ENCODE results near the gene PFN4. TPM values are rescaled to one million over a fixed set of nuclear protein-coding genes. Genes with fewer than 3 reads are reported as not detected.

PFN4 gene
- polyA plus RNA-seq, 1 of the 3 experiments (the other 2 are of a cell fraction) = 0.61 TPM

DNA sequence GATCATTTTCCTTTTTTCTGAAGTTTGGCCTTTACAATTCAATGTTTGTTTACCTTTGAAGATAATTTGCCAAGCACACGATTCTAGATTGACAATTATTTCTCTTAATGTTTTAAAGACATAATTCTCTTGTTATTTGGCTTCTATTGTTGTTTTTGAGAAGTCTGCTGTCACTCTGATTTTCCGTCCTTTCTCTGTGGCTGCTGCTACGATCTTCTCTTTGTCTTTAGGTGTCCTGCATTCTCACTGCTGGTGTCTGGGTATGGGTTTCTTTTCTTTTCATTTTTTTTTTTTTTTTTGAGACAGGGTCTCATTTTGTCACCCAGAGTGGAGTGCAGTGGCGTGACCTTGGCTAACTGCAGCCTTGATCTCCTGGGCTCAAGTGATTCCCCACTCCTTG lies 36.6 kb upstream of the PFN4 start:
- Histone ChIP-seq H3K79me2 (ENCODE audit: insufficient read depth) (no peaks in the 10 kb centered on the region), H3K4me1 (ENCODE audit: control insufficient read depth in 1 of 2, insufficient read depth in 2 of 2, low read depth in 1 of 2, low read length in 1 of 2) (no peaks in the 10 kb centered on the region), H3K27me3 (ENCODE audit: insufficient read depth) (no peaks in the 10 kb centered on the region), H3F3A (replicated peaks; ENCODE audit: insufficient read depth) (no peaks in the 10 kb centered on the region), H3K4me2 (no peak overlapping the region), H4K20me1 (ENCODE audit: insufficient read depth) (no peaks in the 10 kb centered on the region), H3K36me3 (replicated peaks in 1 of 2; ENCODE audit: control insufficient read depth in 1 of 2, insufficient read depth in 2 of 2, low read length in 1 of 2) (peaks cover 0 to 4% of the 10 kb centered on the region in 2 experiments), H3K27ac (ENCODE audit: low read depth in 2 of 2, low read length in 1 of 2) (no peak overlapping the region), H3K9ac (no peak overlapping the region), H3K9me2 (no peaks in the 10 kb centered on the region), H2AFZ (ENCODE audit: low read depth) (no peak overlapping the region), H3K4me3 (ENCODE audit: low read depth in 2 of 2, low read length in 1 of 2) (no peak overlapping the region), H3K9me3 (no peaks in the 10 kb centered on the region)
- no peak for DNase-seq
- ChIA-PET POLR2A (no interaction called here), CTCF (no interaction called here)
- WGBS (ENCODE audit: low lambda C conversion rate) = 82% methylated on average over 4 of the region's 4 CpGs
- no peak for TF ChIP-seq SMC3 (IDR thresholded peaks at IDR 0.05; ENCODE audit: low read depth, low read length)
- TF ChIP-seq SIN3A (IDR thresholded peaks at IDR 0.05; ENCODE audit: borderline replicate concordance, low read depth, low read length) = no peak
- no peak for TF ChIP-seq FOXM1 (IDR thresholded peaks at IDR 0.05; ENCODE audit: low read depth)
- no peak for TF ChIP-seq TAF1 (IDR thresholded peaks at IDR 0.05; ENCODE audit: borderline replicate concordance, low read depth, low read length)
- no peak for TF ChIP-seq FOXJ3 (CRISPR knock-in tag; IDR thresholded peaks at IDR 0.05)
- TF ChIP-seq RAD21 (IDR thresholded peaks at IDR 0.05; ENCODE audit: low read length) = no peak
- TF ChIP-seq NFIC (IDR thresholded peaks at IDR 0.05; ENCODE audit: borderline replicate concordance) = no peak
- no peak for TF ChIP-seq POLR2AphosphoS5 (IDR thresholded peaks at IDR 0.05; ENCODE audit: low read depth, low read length)
- TF ChIP-seq, protein P1, sequence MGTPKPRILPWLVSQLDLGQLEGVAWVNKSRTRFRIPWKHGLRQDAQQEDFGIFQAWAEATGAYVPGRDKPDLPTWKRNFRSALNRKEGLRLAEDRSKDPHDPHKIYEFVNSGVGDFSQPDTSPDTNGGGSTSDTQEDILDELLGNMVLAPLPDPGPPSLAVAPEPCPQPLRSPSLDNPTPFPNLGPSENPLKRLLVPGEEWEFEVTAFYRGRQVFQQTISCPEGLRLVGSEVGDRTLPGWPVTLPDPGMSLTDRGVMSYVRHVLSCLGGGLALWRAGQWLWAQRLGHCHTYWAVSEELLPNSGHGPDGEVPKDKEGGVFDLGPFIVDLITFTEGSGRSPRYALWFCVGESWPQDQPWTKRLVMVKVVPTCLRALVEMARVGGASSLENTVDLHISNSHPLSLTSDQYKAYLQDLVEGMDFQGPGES (IDR thresholded peaks at IDR 0.05; ENCODE audit: low read depth, low read length) = no peak
- TF ChIP-seq RXRA (IDR thresholded peaks at IDR 0.05; ENCODE audit: borderline replicate concordance, low read depth) = no peak
- TF ChIP-seq, protein P2, sequence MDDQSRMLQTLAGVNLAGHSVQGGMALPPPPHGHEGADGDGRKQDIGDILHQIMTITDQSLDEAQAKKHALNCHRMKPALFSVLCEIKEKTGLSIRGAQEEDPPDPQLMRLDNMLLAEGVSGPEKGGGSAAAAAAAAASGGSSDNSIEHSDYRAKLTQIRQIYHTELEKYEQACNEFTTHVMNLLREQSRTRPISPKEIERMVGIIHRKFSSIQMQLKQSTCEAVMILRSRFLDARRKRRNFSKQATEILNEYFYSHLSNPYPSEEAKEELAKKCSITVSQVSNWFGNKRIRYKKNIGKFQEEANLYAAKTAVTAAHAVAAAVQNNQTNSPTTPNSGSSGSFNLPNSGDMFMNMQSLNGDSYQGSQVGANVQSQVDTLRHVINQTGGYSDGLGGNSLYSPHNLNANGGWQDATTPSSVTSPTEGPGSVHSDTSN (IDR thresholded peaks at IDR 0.05) = no peak
- TF ChIP-seq RFX5 (IDR thresholded peaks at IDR 0.05; ENCODE audit: low read length) = no peak
- TF ChIP-seq GATA2 (CRISPR knock-in tag; IDR thresholded peaks at IDR 0.05) = no peak
- TF ChIP-seq MXI1 (IDR thresholded peaks at IDR 0.05; ENCODE audit: low read depth, low read length) = no peak
- TF ChIP-seq MEF2A (IDR thresholded peaks at IDR 0.05; ENCODE audit: borderline replicate concordance, low read depth) = no peak
- TF ChIP-seq, protein P3, sequence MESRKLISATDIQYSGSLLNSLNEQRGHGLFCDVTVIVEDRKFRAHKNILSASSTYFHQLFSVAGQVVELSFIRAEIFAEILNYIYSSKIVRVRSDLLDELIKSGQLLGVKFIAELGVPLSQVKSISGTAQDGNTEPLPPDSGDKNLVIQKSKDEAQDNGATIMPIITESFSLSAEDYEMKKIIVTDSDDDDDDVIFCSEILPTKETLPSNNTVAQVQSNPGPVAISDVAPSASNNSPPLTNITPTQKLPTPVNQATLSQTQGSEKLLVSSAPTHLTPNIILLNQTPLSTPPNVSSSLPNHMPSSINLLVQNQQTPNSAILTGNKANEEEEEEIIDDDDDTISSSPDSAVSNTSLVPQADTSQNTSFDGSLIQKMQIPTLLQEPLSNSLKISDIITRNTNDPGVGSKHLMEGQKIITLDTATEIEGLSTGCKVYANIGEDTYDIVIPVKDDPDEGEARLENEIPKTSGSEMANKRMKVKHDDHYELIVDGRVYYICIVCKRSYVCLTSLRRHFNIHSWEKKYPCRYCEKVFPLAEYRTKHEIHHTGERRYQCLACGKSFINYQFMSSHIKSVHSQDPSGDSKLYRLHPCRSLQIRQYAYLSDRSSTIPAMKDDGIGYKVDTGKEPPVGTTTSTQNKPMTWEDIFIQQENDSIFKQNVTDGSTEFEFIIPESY (IDR thresholded peaks at IDR 0.05; ENCODE audit: borderline replicate concordance, low read depth) = no peak

Measured in SK-N-SH (cell line).